ENCODE measurements around the gene PTPRG. TPM values are rescaled to one million over a fixed set of nuclear protein-coding genes. Genes with fewer than 3 reads are reported as not detected.

The PTPRG gene
- total RNA-seq, 2 donors from 2014 or later: 76.5 to 108 TPM

- H3K4me1 ChIP-seq (ENCODE audit: control insufficient read depth, insufficient read depth, low read length): no peaks in the 10 kb centered on the region
- H3K4me1 Mint-ChIP-seq: no peaks in the 10 kb centered on the region
- no peaks in the 10 kb centered on the region for H3K9me3 Mint-ChIP-seq
- no peak overlapping the region for H3K27ac ChIP-seq (ENCODE audit: low read depth, low read length)
- DNase-seq: no peak
- TF ChIP-seq CTCF (conservative IDR thresholded peaks at IDR 0.05): no peak
- no peak overlapping the region for H3K9ac ChIP-seq (ENCODE audit: extremely low read depth, low read length, poor library complexity, severe bottlenecking)
- H3K36me3 Mint-ChIP-seq (ENCODE audit: low read depth): no peaks in the 10 kb centered on the region
- no peak overlapping the region for H3K4me3 ChIP-seq (ENCODE audit: low read length)
- no peaks in the 10 kb centered on the region for H3K9me3 ChIP-seq (ENCODE audit: control insufficient read depth, low read length)
- H3K27me3 ChIP-seq (ENCODE audit: control insufficient read depth, insufficient read depth, low read length, poor library complexity, severe bottlenecking): no peaks in the 10 kb centered on the region
- no peak overlapping the region for H3K27ac Mint-ChIP-seq
- H3K27me3 Mint-ChIP-seq (ENCODE audit: insufficient read depth): no peaks in the 10 kb centered on the region
- H3K4me3 Mint-ChIP-seq: no peak overlapping the region
- H3K36me3 ChIP-seq (ENCODE audit: control insufficient read depth, insufficient read depth, low read length): no peaks in the 10 kb centered on the region
- 86 to 95% methylated on average over 1 to 4 of the region's 4 CpGs for WGBS, 2 experiments (ENCODE audit: insufficient coverage in 1 of 2, insufficient read length in 1 of 2)
These were observed 537.4 kb downstream of the PTPRG start for GRCh38 chr3:62098646-62099365.

DNA sequence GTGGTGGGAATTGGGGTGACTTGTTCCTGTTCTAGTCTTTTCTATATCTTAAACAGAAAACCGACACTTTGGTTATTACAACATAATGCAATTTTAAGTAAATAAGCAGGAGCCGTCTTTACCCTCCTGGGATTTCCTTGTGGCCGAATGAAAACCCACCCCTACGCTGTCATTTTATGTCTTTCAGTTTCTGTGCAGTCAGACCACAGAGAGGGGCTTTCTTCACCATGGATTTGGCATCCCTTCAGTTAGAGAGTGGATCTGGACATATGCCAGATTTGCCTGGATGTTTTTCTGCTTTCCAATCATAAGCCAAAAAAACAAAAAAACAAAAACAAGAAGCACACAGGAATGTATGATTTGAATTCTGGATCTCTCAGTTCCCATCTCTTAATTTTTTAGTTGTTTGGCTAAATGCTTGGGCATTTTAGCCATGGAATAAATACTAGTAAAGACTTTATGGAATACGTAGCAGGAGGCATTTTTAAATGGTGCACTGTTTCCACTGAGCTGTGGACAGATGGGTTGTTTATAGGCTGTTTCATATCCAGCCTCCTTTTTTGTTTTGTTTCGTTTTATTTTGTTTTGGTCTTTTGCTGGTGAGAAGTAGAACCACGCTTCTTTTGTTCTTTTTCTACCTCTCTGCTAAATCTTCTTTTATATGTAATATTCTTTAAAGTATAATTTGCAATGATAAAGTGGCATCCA is 539.1 kb downstream of the PTPRG start:
- Histone ChIP-seq H3K4me3 (ENCODE audit: low read length) (no peak overlapping the region), H3K9me3 (ENCODE audit: control insufficient read depth, low read length) (no peaks in the 10 kb centered on the region), H3K27me3 (ENCODE audit: control insufficient read depth, insufficient read depth, low read length, poor library complexity, severe bottlenecking) (no peaks in the 10 kb centered on the region), H3K27ac (ENCODE audit: low read depth, low read length) (no peak overlapping the region), H3K9ac (ENCODE audit: extremely low read depth, low read length, poor library complexity, severe bottlenecking) (no peak overlapping the region), H3K36me3 (ENCODE audit: control insufficient read depth, insufficient read depth, low read length) (no peaks in the 10 kb centered on the region), H3K4me1 (ENCODE audit: control insufficient read depth, insufficient read depth, low read length) (no peaks in the 10 kb centered on the region)
- no peaks in the 10 kb centered on the region for H3K27me3 Mint-ChIP-seq (ENCODE audit: insufficient read depth)
- H3K9me3 Mint-ChIP-seq: no peaks in the 10 kb centered on the region
- no peak for TF ChIP-seq CTCF (conservative IDR thresholded peaks at IDR 0.05)
- H3K27ac Mint-ChIP-seq: no peak overlapping the region
- no peak overlapping the region for H3K4me3 Mint-ChIP-seq
- WGBS, 2 experiments (ENCODE audit: insufficient coverage in 1 of 2, insufficient read length in 1 of 2): 95 to 96% methylated on average over 3 to 5 of the region's 7 CpGs
- no peaks in the 10 kb centered on the region for H3K4me1 Mint-ChIP-seq
- DNase-seq: no peak
- no peaks in the 10 kb centered on the region for H3K36me3 Mint-ChIP-seq (ENCODE audit: low read depth)

DNA sequence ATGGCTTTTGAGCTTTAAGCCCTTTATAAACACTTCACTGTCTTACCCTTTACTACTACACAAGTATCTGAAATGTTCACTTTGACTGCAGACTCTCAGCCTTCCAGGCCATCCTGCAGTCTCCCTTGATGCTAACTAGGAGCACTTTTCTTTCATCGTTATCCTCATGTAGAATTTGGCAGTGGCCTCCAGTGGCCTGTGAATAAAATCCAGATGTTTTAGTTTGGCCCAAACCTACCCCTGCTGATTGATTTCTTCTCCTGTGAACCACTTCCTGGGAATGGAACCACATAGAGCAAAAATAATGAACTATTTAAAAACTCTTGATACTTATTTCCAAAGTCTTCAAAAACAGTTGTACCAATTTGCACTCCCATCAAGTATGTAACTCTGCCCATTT is 540.1 kb downstream of the PTPRG start:
- no peaks in the 10 kb centered on the region for H3K4me1 Mint-ChIP-seq
- H3K27me3 ChIP-seq (ENCODE audit: control insufficient read depth, insufficient read depth, low read length, poor library complexity, severe bottlenecking): no peaks in the 10 kb centered on the region
- WGBS, 2 experiments (ENCODE audit: insufficient coverage in 1 of 2, insufficient read length in 1 of 2): 89 to 100% methylated on average over 1 of the region's 1 CpG
- no peak overlapping the region for H3K4me3 Mint-ChIP-seq
- H3K9me3 ChIP-seq (ENCODE audit: control insufficient read depth, low read length): no peaks in the 10 kb centered on the region
- no peaks in the 10 kb centered on the region for H3K4me1 ChIP-seq (ENCODE audit: control insufficient read depth, insufficient read depth, low read length)
- H3K36me3 ChIP-seq (ENCODE audit: control insufficient read depth, insufficient read depth, low read length): no peaks in the 10 kb centered on the region
- no peak for DNase-seq
- TF ChIP-seq CTCF (conservative IDR thresholded peaks at IDR 0.05): no peak
- no peaks in the 10 kb centered on the region for H3K9me3 Mint-ChIP-seq
- no peak overlapping the region for H3K4me3 ChIP-seq (ENCODE audit: low read length)
- H3K27ac Mint-ChIP-seq: no peak overlapping the region
- H3K27ac ChIP-seq (ENCODE audit: low read depth, low read length): no peak overlapping the region
- H3K36me3 Mint-ChIP-seq (ENCODE audit: low read depth): no peaks in the 10 kb centered on the region
- H3K9ac ChIP-seq (ENCODE audit: extremely low read depth, low read length, poor library complexity, severe bottlenecking): no peak overlapping the region
- no peaks in the 10 kb centered on the region for H3K27me3 Mint-ChIP-seq (ENCODE audit: insufficient read depth)
